ENCODE results near the gene MEIKIN.

DNA sequence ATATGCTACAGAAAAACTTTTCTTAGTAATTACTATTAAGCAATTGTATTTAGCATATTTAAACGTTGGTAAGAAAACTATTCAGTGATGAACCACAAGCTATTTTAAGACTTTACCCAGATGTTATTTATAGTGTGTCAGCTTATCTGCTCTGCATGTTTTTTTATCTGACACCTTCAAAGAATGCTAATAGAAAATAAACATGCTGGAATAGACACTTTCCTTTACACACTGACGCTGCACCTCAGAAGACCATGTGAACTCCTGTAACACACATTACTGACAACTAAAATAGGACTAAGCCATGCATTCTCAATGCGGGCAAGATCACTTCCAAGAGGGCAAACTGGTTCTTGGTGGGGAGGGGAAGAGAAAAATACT is 187.0 kb downstream of the MEIKIN start:
- TF ChIP-seq YY1 (IDR thresholded peaks at IDR 0.05; ENCODE audit: insufficient read depth, insufficient read length), result no peak
- no peak for TF ChIP-seq SUZ12 (IDR thresholded peaks at IDR 0.05; ENCODE audit: extremely low read depth, insufficient read depth, insufficient read length)
- TF ChIP-seq ZNF274 (IDR thresholded peaks at IDR 0.05; ENCODE audit: low read depth, low read length), result no peak

All from NT2/D1 (cell line).